NCI-H748 (cell line): Measurements from ENCODE around the gene FRMD7.

Source experiments
- DNase-seq: peaks from one replicate; lab custom pipeline; 2025; ENCODE audit not compliant: unreplicated experiment; lab: John Stamatoyannopoulos, UW

FRMD7 gene

GRCh38 chrX:132037479-132037993, 90.3 kb downstream of the FRMD7 start:
- no peak for DNase-seq

- no peak for DNase-seq
These were observed 93.2 kb downstream of the FRMD7 start for GRCh38 chrX:132034648-132035047.

- DNase-seq: no peak
These were observed 94.7 kb downstream of the FRMD7 start for GRCh38 chrX:132033166-132033565.

GRCh38 chrX:132031867-132032266, 96.0 kb downstream of the FRMD7 start:
- no peak for DNase-seq

GRCh38 chrX:132030264-132030663, 97.6 kb downstream of the FRMD7 start:
- no peak for DNase-seq
